Choroid plexus epithelial cell (primary cell): Measurements from ENCODE around the gene ADGRD1.

Experiments used
- DNase-seq: peaks from one replicate; pipeline ENCODE4 v3.0.0-alpha.2; 2010; ENCODE audit warnings: low read depth
- H3K4me3 ChIP-seq: 2 replicates; pipeline ENCODE4 v1.5.1; 2011; ENCODE audit warnings: low read depth, mild to moderate bottlenecking, control low read depth, low read length, moderate library complexity
- TF ChIP-seq, protein P1 (sequence below): conservative IDR thresholded peaks from 2 replicates; pipeline ENCODE4 v1.5.1; 2011; ENCODE audit warnings: low read depth, mild to moderate bottlenecking, control low read depth, inconsistent platforms, low read length, moderate library complexity

The ADGRD1 gene

DNA sequence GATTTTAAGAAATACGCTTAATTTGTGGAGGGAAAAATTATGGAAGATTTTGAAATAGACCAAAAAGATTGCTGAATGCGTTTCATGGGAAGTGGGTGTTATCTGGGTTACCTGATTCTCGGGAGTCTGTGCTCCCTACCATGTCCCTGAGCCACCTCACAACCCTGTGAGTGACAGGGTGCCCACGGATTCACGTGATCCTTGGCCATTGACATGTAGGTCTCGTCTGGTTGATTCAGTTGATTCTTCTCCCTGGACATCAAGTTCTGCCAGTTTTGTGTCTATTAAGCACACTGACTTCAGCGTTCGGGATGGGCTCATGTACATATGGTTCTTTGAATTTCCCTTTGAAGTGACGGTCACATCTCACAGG lies 101.4 kb downstream of the ADGRD1 start:
- no peak overlapping the region for H3K4me3 ChIP-seq
- TF ChIP-seq, protein P1, sequence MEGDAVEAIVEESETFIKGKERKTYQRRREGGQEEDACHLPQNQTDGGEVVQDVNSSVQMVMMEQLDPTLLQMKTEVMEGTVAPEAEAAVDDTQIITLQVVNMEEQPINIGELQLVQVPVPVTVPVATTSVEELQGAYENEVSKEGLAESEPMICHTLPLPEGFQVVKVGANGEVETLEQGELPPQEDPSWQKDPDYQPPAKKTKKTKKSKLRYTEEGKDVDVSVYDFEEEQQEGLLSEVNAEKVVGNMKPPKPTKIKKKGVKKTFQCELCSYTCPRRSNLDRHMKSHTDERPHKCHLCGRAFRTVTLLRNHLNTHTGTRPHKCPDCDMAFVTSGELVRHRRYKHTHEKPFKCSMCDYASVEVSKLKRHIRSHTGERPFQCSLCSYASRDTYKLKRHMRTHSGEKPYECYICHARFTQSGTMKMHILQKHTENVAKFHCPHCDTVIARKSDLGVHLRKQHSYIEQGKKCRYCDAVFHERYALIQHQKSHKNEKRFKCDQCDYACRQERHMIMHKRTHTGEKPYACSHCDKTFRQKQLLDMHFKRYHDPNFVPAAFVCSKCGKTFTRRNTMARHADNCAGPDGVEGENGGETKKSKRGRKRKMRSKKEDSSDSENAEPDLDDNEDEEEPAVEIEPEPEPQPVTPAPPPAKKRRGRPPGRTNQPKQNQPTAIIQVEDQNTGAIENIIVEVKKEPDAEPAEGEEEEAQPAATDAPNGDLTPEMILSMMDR: no peak
- no peak for DNase-seq

DNA sequence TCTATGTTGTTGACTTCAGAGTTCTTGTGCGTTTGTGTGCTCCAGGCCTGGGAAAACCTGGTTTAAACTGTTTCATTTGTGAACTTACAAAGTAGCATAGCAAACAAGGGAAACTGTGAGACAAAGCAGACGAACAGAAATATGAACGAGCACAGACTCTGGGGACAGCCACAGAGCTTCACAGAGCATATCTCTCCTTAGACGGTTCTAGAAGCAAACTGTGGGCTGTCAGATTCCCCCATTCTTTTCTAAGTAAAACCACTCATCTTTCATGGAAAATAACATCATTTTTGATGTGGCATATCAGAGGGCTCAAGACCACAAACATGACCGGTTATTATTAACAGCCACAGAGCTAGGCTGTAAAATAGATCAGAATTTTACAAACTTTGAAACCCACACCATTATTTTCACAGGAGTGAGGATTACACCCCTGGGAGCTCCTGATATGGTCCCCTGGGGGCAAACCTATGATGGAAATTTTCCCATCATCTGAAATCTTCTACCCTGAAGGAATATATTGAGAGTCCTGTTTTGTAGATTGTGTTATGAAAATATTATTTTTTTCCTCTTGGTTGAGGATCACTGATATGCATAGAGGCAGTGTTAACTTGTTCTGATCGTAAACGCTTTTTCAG lies 102.0 kb downstream of the ADGRD1 start:
- TF ChIP-seq, protein P1: no peak
- H3K4me3 ChIP-seq: no peak overlapping the region
- no peak for DNase-seq

DNA sequence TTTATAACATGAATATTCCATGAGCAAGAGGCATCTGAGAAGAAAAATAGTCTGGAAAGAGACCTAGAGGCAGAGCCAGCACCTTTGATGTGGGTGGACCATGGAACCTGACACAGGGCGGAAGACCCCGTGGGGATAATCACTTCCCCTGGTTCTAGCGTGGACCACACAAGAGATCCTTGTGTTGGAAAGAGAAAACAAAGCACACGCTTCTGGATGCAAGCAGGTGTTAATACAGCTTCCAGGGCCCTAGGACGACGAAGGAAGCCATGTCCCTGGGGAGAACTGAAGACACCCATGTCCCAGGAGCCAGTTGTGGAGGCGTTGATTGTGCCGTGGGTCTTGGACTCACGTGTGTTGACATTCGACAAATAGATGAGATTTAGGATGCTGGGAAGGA lies 102.9 kb downstream of the ADGRD1 start:
- TF ChIP-seq, protein P1: no peak
- no peak overlapping the region for H3K4me3 ChIP-seq
- DNase-seq: no peak

DNA sequence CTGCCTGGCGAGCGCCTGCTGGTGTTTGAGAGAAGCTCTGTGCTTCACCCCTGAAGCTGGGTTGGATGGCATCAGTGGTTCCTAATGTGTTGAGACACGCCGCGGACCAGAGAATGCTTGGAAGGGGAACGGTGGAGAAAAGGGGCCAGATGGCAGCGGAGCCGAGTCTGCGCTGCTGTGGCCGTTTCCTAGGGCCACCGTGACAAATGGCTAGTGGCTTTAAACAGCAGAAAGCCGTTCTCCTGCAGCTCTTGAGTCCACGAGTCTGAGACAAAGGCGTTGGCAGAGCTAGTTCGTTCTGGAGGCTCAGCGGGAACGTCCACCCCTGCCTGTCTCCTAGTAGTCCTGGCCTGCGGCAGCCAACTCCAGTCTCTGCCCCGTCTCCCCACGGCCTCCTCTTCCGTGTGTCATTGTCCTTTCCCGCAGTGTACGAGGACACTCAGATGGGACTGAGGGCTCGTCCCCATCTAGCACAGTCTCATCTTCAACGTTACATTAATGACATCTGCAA lies 103.6 kb downstream of the ADGRD1 start:
- TF ChIP-seq, protein P1: no peak
- no peak for DNase-seq
- no peak overlapping the region for H3K4me3 ChIP-seq

DNA sequence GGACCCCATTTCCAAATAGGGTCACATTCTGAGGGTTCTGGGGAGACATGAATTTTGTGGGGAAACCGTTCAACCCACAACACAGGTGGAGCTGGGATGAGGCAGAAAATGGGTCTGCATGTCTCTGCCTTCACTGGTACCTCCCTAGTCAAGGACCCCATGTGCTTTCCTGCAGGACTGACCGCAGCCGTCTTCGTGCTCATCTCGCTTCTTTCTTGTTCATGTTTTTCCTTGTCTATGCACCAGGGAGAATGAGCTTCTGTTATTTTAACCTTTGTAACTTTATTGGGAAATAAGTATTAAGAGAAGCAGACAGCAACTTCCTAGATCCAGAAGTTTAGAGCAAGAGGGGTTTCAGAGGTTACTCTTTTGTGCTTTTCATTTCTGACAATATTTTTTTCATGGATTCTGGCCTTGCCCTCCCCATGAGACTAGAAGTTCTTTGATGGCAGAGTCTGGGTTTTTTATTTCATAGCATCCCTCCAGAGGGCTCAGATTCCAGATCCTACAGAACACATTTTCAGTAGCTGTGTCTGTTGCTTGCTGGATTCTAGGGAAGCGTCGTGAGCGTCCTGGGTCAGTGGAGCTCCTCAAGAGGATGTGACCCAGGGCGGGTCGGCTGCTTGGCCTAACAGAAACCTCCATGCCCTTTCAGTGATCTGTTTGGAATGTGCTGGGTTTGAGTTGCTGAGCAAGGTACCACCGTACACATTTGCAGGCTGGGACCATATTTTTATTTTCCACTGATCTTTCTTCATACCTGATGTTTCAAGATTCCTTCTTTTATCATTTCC lies 104.2 kb downstream of the ADGRD1 start:
- no peak for DNase-seq
- TF ChIP-seq, protein P1: no peak
- H3K4me3 ChIP-seq: no peak overlapping the region

DNA sequence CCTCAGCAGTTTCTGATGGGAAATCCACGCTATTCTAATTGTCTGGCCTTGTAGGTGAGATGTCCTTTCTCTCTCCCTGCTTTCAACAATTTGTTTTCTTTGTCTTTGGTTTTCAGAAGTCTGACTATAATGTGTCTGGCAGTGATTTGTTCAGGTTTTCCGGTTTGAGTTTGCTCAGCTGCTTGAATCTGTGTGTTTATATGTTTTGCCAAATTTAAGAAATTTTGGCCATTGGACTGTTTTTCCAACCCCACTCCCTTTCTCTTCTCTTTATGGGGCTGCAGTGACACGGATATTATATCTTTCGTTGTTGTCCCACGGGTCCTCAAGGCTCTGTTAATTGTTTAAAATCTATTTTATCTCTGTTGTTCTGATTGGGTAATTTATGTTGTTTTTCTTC lies 105.0 kb downstream of the ADGRD1 start:
- TF ChIP-seq, protein P1: no peak
- no peak for DNase-seq
- H3K4me3 ChIP-seq: no peak overlapping the region
